Neuronal stem cell (in vitro differentiated cells): Measurements from ENCODE around the gene SLCO3A1.

Experiments
- DNase-seq: peaks from one replicate; pipeline ENCODE4 v3.0.0-alpha.2; 2013; ENCODE audit warnings: low spot score
- H2AFZ ChIP-seq: one replicate; pipeline ENCODE4 v1.6.1; 2013; ENCODE audit warnings: mild to moderate bottlenecking, low read length, inconsistent platforms
- H2AK5ac ChIP-seq: 2 replicates; pipeline ENCODE4 v1.6.1; 2013; ENCODE audit warnings: low read depth, mild to moderate bottlenecking, inconsistent platforms, low read length, moderate library complexity, mixed read lengths
- H2BK120ac ChIP-seq: 2 replicates; pipeline ENCODE4 v1.6.1; 2013; ENCODE audit warnings: low read depth, mild to moderate bottlenecking, inconsistent platforms, low read length, moderate library complexity, mixed read lengths
- H2BK12ac ChIP-seq: one replicate; pipeline ENCODE4 v1.6.1; 2013; ENCODE audit warnings: low read length, inconsistent platforms
- H2BK15ac ChIP-seq: 2 replicates; pipeline ENCODE4 v1.6.1; 2013; ENCODE audit warnings: mild to moderate bottlenecking, low read length, inconsistent platforms, mixed read lengths
- H2BK5ac ChIP-seq: one replicate; pipeline ENCODE4 v1.6.1; 2013; ENCODE audit warnings: inconsistent platforms, mild to moderate bottlenecking, low read length, moderate library complexity
- H3K14ac ChIP-seq: one replicate; pipeline ENCODE4 v1.6.1; 2013; ENCODE audit warnings: low read length, inconsistent platforms
- H3K18ac ChIP-seq: 2 replicates; pipeline ENCODE4 v1.6.1; 2013; ENCODE audit warnings: low read length, inconsistent platforms
- H3K23ac ChIP-seq: 2 replicates; pipeline ENCODE4 v1.6.1; 2013; ENCODE audit warnings: low read depth, mild to moderate bottlenecking, mixed read lengths, low read length, inconsistent platforms; ENCODE audit not compliant: poor library complexity
- H3K27ac ChIP-seq: replicated peaks from 3 replicates; pipeline ENCODE4 v1.5.1; 2013; ENCODE audit warnings: low read length, inconsistent platforms
- H3K27me3 ChIP-seq, 3 experiments: 2 replicates each; pipeline ENCODE4 v1.6.1; 2013; ENCODE audit warnings: low read length in 3 of 3, mild to moderate bottlenecking in 2 of 3, inconsistent platforms in 1 of 3, low read depth in 1 of 3, mixed read lengths in 1 of 3, moderate library complexity in 1 of 3; ENCODE audit not compliant: control insufficient read depth in 3 of 3, insufficient read depth in 3 of 3
- H3K36me3 ChIP-seq, 2 donors: replicated peaks in 1 of 2; 2 replicates each; pipeline ENCODE4 v1.6.1; 2013; ENCODE audit warnings: low read length in 2 of 2; ENCODE audit not compliant: control insufficient read depth in 2 of 2, insufficient read depth in 2 of 2
- H3K4ac ChIP-seq: 2 replicates; pipeline ENCODE4 v1.6.1; 2013; ENCODE audit warnings: inconsistent platforms, mild to moderate bottlenecking, low read length, moderate library complexity
- H3K4me1 ChIP-seq, 2 donors: 1 replicate in 1 of 2; 2 replicates in 1 of 2; pipeline ENCODE4 v1.6.1; 2013; ENCODE audit warnings: low read length in 2 of 2, low read depth in 1 of 2; ENCODE audit not compliant: control insufficient read depth in 2 of 2, insufficient read depth in 1 of 2
- H3K4me2 ChIP-seq: one replicate; pipeline ENCODE4 v1.6.1; 2013; ENCODE audit warnings: mild to moderate bottlenecking, low read length, inconsistent platforms; ENCODE audit not compliant: insufficient read depth, poor library complexity, severe bottlenecking
- H3K4me3 ChIP-seq, 2 donors: 2 replicates each; pipeline ENCODE4 v1.5.1; 2013; ENCODE audit warnings: low read length in 2 of 2, mild to moderate bottlenecking in 2 of 2, inconsistent platforms in 1 of 2, moderate library complexity in 1 of 2
- H3K79me1 ChIP-seq: one replicate; pipeline ENCODE4 v1.6.1; 2013; ENCODE audit warnings: low read depth, mild to moderate bottlenecking, inconsistent platforms, low read length, moderate library complexity
- H3K9ac ChIP-seq: one replicate; pipeline ENCODE4 v1.6.1; 2013; ENCODE audit warnings: mild to moderate bottlenecking, low read depth, low read length, inconsistent platforms; ENCODE audit not compliant: poor library complexity
- H3K9me3 ChIP-seq, 2 donors: replicated peaks in 1 of 2; 2 replicates each; pipeline versions ENCODE3 to v1.6.1; 2013; ENCODE audit warnings: low read length in 2 of 2, mild to moderate bottlenecking in 2 of 2, inconsistent platforms in 1 of 2, low read depth in 1 of 2, mixed read lengths in 1 of 2, moderate library complexity in 1 of 2; ENCODE audit not compliant: control insufficient read depth in 2 of 2, insufficient read depth in 1 of 2
- H4K8ac ChIP-seq: one replicate; pipeline ENCODE4 v1.6.1; 2013; ENCODE audit warnings: low read depth, mild to moderate bottlenecking, inconsistent platforms, low read length, moderate library complexity
- H4K91ac ChIP-seq: one replicate; pipeline ENCODE4 v1.6.1; 2013; ENCODE audit warnings: low read length, low read depth, mild to moderate bottlenecking, inconsistent platforms; ENCODE audit not compliant: poor library complexity
- WGBS, 2 donors: extraction: QIAGEN DNeasy Blood & Tissue Kit; methylation state at CpG; one replicate each; pipeline ENCODE4 v1.1.7; 2013; ENCODE audit warnings: missing lambda C conversion rate in 2 of 2, mixed read lengths in 1 of 2; ENCODE audit not compliant: insufficient read length in 2 of 2, insufficient replicate concordance in 1 of 2; ENCODE audit errors: extremely low coverage in 2 of 2; 5-methylcytosine and 5-hydroxymethylcytosine counted together

The SLCO3A1 gene

GRCh38 chr15:92105611-92106010, 252.1 kb downstream of the SLCO3A1 start:
- Histone ChIP-seq H3K14ac (no peak overlapping the region), H3K18ac (peak overlapping the region; percentile 44), H2BK120ac (no peak overlapping the region), H3K36me3 (no peaks in the 10 kb centered on the region), H2BK12ac (no peak overlapping the region), H4K8ac (peak overlapping the region; percentile 25), H2BK5ac (no peak overlapping the region), H2BK15ac (no peak overlapping the region), H3K4me2 (no peak overlapping the region), H3K9ac (no peak overlapping the region), H3K4ac (no peak overlapping the region), H3K9me3 (peaks cover 0 to 3% of the 10 kb centered on the region in 2 donors), H3K27ac (no peak overlapping the region), H3K23ac (no peak overlapping the region), H3K27me3 (peaks cover 0 to 15% (median 0%) of the 10 kb centered on the region in 3 experiments), H3K79me1 (no peaks in the 10 kb centered on the region), H2AFZ (no peak overlapping the region), H4K91ac (no peak overlapping the region), H3K4me3 (no peak overlapping the region), H2AK5ac (no peak overlapping the region), H3K4me1 (peaks cover 0 to 17% of the 10 kb centered on the region in 2 donors)
- WGBS, 2 donors, result no CpG with 5 or more reads among the region's 10 CpGs
- no peak for DNase-seq

GRCh38 chr15:92107510-92107909, 254.0 kb downstream of the SLCO3A1 start:
- Histone ChIP-seq H2AK5ac (no peak overlapping the region), H2AFZ (no peak overlapping the region), H4K91ac (no peak overlapping the region), H2BK5ac (no peak overlapping the region), H3K36me3 (no peaks in the 10 kb centered on the region), H3K79me1 (no peaks in the 10 kb centered on the region), H2BK12ac (no peak overlapping the region), H3K18ac (no peak overlapping the region), H3K4me3 (no peak overlapping the region), H3K4me1 (peaks cover 0 to 11% of the 10 kb centered on the region in 2 donors), H3K27ac (no peak overlapping the region), H3K23ac (no peak overlapping the region), H2BK120ac (no peak overlapping the region), H3K27me3 (peaks cover 0 to 15% (median 0%) of the 10 kb centered on the region in 3 experiments), H3K4me2 (no peak overlapping the region), H3K9ac (no peak overlapping the region), H4K8ac (no peak overlapping the region), H2BK15ac (no peak overlapping the region), H3K4ac (no peak overlapping the region), H3K14ac (no peak overlapping the region), H3K9me3 (no peaks in the 10 kb centered on the region)
- DNase-seq, result no peak
- WGBS, 2 donors, result no CpG with 5 or more reads among the region's 4 CpGs

- no CpG with 5 or more reads among the region's 11 CpGs for WGBS, 2 donors
Observed at GRCh38 chr15:92109191-92109873, 255.8 kb downstream of the SLCO3A1 start.

GRCh38 chr15:92111291-92111690, 257.8 kb downstream of the SLCO3A1 start:
- Histone ChIP-seq H2BK15ac (no peak overlapping the region), H2AFZ (no peak overlapping the region), H2BK120ac (no peak overlapping the region), H3K36me3 (no peaks in the 10 kb centered on the region), H4K8ac (no peak overlapping the region), H3K27me3 (peaks cover 0 to 15% (median 0%) of the 10 kb centered on the region in 3 experiments), H3K27ac (no peak overlapping the region), H2BK5ac (no peak overlapping the region), H3K4me1 (peaks cover 0 to 1% of the 10 kb centered on the region in 2 donors), H3K23ac (no peak overlapping the region), H3K9me3 (no peaks in the 10 kb centered on the region), H3K9ac (no peak overlapping the region), H2AK5ac (no peak overlapping the region), H3K14ac (no peak overlapping the region), H3K79me1 (no peaks in the 10 kb centered on the region), H3K4me3 (no peak overlapping the region), H2BK12ac (no peak overlapping the region), H3K4me2 (no peak overlapping the region), H3K4ac (no peak overlapping the region), H4K91ac (no peak overlapping the region), H3K18ac (no peak overlapping the region)
- WGBS, 2 donors, result no CpG with 5 or more reads among the region's 3 CpGs
- no peak for DNase-seq

More at GRCh38 chr15:92109191-92109873, 255.8 kb downstream of the SLCO3A1 start:
- Histone ChIP-seq H3K23ac (no peak overlapping the region), H2BK120ac (no peak overlapping the region), H4K8ac (no peak overlapping the region), H3K27ac (no peak overlapping the region), H3K14ac (no peak overlapping the region), H3K9me3 (no peaks in the 10 kb centered on the region), H3K36me3 (no peaks in the 10 kb centered on the region), H2BK15ac (no peak overlapping the region), H3K4me2 (no peak overlapping the region), H3K4ac (no peak overlapping the region), H3K18ac (no peak overlapping the region), H2AK5ac (no peak overlapping the region), H2BK5ac (no peak overlapping the region), H3K9ac (peak overlapping the region; percentile 7), H3K27me3 (peaks cover 0 to 15% (median 0%) of the 10 kb centered on the region in 3 experiments), H3K4me3 (no peak overlapping the region), H3K79me1 (no peaks in the 10 kb centered on the region), H3K4me1 (peaks cover 0 to 4% of the 10 kb centered on the region in 2 donors), H4K91ac (no peak overlapping the region), H2BK12ac (no peak overlapping the region), H2AFZ (no peak overlapping the region)
- no peak for DNase-seq
